D721Med (cell line): ENCODE results near the gene TRERF1.

Experiments
- DNase-seq: peaks from one replicate; pipeline ENCODE4 v3.0.0; 2011; ENCODE audit warnings: low spot score; ENCODE audit not compliant: insufficient read length
- FAIRE-seq: peaks from 2 replicates; lab custom pipeline; 2011; peaks lifted over from hg19 to GRCh38; lab: Jason Lieb, UNC
- TF ChIP-seq, protein P1 (sequence below): IDR thresholded peaks from 2 replicates; pipeline ENCODE4 v1.5.1; 2012; ENCODE audit warnings: mild to moderate bottlenecking, control low read depth; ENCODE audit not compliant: insufficient read depth; ENCODE audit errors: missing control alignments

TRERF1 gene

DNA sequence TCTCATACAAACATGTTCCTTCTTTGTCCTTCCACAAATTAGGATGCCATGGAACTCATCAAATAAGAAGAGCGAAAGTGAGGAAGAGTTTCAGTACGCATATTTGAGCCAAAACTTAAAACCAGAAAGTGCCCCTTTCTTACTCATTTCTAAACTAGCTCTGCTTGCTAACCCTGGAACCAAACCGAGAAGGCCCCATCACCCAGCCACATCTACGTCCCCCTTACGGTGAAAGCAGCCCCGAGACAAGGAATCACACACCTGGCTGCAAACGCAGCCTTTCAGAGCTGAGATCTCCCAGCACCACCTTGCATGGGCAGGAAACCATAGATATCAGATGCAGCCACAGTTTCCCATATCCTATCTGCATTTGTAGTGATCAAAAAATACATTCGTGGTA lies 28.5 kb downstream of the TRERF1 start:
- TF ChIP-seq, protein P1, sequence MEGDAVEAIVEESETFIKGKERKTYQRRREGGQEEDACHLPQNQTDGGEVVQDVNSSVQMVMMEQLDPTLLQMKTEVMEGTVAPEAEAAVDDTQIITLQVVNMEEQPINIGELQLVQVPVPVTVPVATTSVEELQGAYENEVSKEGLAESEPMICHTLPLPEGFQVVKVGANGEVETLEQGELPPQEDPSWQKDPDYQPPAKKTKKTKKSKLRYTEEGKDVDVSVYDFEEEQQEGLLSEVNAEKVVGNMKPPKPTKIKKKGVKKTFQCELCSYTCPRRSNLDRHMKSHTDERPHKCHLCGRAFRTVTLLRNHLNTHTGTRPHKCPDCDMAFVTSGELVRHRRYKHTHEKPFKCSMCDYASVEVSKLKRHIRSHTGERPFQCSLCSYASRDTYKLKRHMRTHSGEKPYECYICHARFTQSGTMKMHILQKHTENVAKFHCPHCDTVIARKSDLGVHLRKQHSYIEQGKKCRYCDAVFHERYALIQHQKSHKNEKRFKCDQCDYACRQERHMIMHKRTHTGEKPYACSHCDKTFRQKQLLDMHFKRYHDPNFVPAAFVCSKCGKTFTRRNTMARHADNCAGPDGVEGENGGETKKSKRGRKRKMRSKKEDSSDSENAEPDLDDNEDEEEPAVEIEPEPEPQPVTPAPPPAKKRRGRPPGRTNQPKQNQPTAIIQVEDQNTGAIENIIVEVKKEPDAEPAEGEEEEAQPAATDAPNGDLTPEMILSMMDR: no peak
- FAIRE-seq (no peak), DNase-seq (no peak)

DNA sequence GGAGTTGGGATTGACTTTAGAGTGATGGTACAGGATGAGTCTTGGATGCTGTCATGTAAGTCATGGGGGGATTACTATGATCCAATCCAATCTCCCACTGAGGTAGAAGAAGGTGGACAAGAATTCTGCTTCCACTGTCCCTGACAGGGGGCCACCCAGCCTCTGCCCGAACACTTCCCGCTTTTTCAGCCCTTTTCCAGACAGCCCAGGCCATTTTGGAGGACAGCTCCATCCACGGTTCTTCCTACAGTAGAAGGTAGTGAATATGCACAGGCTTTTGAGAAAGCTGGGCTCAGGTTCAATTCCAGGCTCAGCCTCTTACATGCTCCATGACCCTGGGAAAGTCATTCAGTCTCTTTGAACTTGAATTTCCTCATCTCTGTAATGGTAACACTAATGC lies 31.0 kb downstream of the TRERF1 start:
- DNase-seq: no peak
- no peak for FAIRE-seq
- TF ChIP-seq, protein P1: no peak

DNA sequence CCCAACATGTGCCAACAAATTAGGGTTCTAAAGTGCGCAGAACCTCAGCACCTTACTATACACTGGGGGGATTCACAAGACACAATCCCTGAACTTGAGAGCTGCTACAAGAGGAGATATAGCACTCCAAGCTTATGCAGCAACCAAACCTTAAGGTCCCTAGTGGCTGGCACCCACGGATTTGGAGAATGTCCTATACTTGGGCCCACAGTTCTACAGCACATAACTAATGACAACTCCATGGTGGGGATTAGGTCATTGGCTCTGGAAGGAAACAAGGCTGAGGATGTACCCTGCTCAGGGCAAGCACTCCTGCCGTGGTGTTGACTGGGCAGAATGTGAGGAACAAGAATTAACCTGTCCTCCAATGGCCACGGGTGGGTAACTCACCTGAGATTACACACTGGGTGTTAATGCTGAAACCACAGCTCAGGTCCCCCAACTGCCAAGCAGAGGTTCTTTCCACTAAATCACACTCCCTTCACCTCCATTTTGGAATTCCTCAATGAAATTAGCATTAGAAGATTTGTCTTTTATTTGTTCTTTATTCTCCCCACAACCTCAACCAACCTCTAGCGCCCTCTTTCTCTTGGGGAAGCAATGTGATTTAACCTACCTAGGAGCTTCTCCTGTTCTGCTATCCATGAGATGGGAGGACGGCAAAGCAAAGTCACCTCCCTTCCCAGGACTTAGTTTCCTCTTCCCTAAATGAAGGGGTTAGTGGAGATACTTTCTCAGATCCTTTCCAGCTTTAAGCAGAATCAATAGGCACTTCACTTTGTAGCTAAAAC lies 32.0 kb downstream of the TRERF1 start:
- FAIRE-seq: no peak
- TF ChIP-seq, protein P1: peak; percentile 2
- no peak for DNase-seq

DNA sequence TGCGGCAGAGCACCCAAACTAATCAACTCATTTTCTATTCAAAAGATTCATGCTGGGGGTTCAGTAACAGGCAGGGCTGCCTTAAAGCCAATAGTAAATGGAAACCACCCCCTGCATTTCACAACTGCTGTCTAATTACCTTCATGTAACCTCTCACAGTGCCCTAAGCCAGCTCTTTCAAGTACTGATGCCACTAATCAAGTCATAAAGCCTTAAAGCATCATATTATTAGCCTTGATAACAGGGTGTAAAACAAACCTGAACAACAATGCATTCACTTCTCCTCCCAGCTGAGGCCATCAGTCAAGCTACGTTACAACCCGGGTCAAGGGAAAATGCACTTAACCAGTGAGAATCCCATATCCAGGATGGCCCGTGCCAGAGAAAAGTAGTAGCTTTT lies 33.0 kb downstream of the TRERF1 start:
- FAIRE-seq: no peak
- TF ChIP-seq, protein P1: no peak
- DNase-seq: no peak

DNA sequence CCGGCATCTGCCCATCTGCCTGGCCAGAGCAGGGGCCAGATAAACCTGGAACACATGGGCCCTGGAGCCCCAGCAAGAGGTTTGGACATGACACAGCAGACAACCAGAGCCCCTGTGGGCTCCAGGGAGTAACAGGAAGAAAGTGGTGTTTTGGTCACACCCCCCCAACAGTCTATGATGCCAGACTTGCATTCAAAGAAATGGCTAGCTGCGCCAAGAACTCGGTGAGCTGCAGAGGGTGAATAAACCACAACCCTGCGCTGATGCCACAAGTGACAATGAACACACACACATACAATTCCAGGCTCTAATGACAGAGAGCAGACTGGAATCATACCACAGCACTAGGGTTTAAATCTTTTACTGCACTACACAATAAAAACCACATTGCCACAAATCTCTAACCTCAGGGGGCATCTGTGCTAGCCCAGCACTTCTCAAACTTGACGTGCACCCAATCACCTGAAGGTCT lies 34.0 kb downstream of the TRERF1 start:
- no peak for FAIRE-seq
- TF ChIP-seq, protein P1: no peak
- no peak for DNase-seq

DNA sequence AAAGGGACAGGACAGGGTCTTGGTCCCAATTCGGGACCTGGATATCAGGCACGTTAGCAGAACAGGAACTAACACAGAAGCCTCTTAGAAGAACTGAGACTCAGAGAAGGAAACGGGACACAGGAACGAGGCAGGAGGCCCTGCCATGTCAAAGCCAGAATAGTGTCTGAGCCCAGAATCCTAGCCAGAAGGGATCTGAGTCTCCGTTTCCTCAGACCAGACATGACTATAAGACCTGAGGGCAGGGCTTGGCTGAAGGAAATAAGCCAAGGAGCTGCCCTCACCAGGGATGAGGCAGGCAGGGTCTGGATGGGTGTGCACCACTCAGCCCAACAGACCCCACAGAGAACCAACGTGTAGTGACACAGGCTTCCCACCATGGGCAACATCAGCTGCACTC lies 40.3 kb downstream of the TRERF1 start:
- no peak for DNase-seq
- TF ChIP-seq, protein P1: no peak
- FAIRE-seq: no peak

DNA sequence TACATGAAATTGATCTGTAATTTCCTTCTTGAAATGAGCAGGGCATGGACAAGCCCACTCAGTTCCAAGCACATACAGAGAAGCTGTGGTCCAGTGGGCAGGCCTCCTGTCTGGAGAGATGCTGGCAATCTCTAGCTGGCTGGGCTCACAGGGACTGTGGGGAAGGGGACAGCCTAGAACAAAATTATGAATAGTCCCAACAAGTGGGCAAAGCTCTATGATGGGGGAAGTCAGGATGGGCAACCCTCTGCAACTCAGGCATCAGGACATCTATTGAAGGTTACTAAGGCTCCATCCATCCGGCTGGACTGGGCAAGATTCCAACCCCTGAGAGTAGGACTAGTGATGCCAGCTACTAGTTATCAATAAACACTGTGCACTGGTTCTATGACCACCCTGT lies 40.9 kb downstream of the TRERF1 start:
- TF ChIP-seq, protein P1: no peak
- FAIRE-seq: no peak
- DNase-seq: no peak
